HepG2 (cell line): ENCODE results near the gene RBP5. TPM values are rescaled to one million over a fixed set of nuclear protein-coding genes. Genes with fewer than 3 reads are reported as not detected.

Experiments
- ARNT2 ChIP-seq: sonication (generic); formaldehyde crosslinking; IDR thresholded peaks from 2 replicates; pipeline ENCODE4 v1.8.0; 2022; ENCODE audit warnings: mild to moderate bottlenecking, low read depth, missing genetic modification reagents, moderate library complexity
- ATF1 ChIP-seq: IDR thresholded peaks from 2 replicates; pipeline ENCODE4 v1.6.1; 2016; ENCODE audit warnings: mild to moderate bottlenecking, control low read depth
- CBX5 ChIP-seq: sonication (generic); formaldehyde crosslinking; IDR thresholded peaks from 2 replicates; pipeline ENCODE4 v1.4.0; 2020; ENCODE audit warnings: missing genetic modification reagents, borderline replicate concordance
- FOXA3 ChIP-seq: IDR thresholded peaks from 2 replicates; pipeline ENCODE4 v1.6.1; 2016; ENCODE audit warnings: missing genetic modification reagents, missing compliant biosample characterization
- GLMP ChIP-seq: sonication (generic); formaldehyde crosslinking; IDR thresholded peaks from 2 replicates; pipeline ENCODE4 v1.9.0; 2021; ENCODE audit warnings: missing genetic modification reagents, mild to moderate bottlenecking, borderline replicate concordance
- HNF1A ChIP-seq, 2 experiments: sonication (generic) in 1 of 2; formaldehyde crosslinking in 1 of 2; IDR thresholded peaks; 2 replicates each; pipeline versions ENCODE4 v1.4.0 to v1.6.1; 2016 to 2020; ENCODE audit warnings: borderline replicate concordance in 1 of 2, low read depth in 1 of 2, mild to moderate bottlenecking in 1 of 2, missing genetic modification reagents in 1 of 2
- ISX ChIP-seq: sonication (generic); formaldehyde crosslinking; conservative IDR thresholded peaks from 2 replicates; pipeline ENCODE4 v1.5.0; 2020; ENCODE audit warnings: missing genetic modification reagents
- KAT7 ChIP-seq: IDR thresholded peaks from 2 replicates; pipeline ENCODE4 v1.6.1; 2018; ENCODE audit warnings: borderline replicate concordance, missing compliant biosample characterization
- MIER2 ChIP-seq: IDR thresholded peaks from 2 replicates; pipeline ENCODE4 v1.6.1; 2016; ENCODE audit warnings: missing biosample characterization, missing genetic modification reagents
- NAIF1 ChIP-seq: sonication (generic); formaldehyde crosslinking; IDR thresholded peaks from 2 replicates; pipeline ENCODE4 v1.5.0; 2020; ENCODE audit warnings: mild to moderate bottlenecking, missing genetic modification reagents, borderline replicate concordance
- PHF21A ChIP-seq: sonication (generic); formaldehyde crosslinking; IDR thresholded peaks from 2 replicates; pipeline ENCODE4 v1.5.0; 2020; ENCODE audit warnings: mild to moderate bottlenecking, missing genetic modification reagents
- SRSF9 ChIP-seq: fragments of 200-400 bp; formaldehyde crosslinking; IDR thresholded peaks from 2 replicates; pipeline ENCODE4 v1.6.1; 2018; ENCODE audit warnings: borderline replicate concordance, mild to moderate bottlenecking, low read depth, low read length; ENCODE audit not compliant: insufficient read depth, poor library complexity, severe bottlenecking
- TARDBP ChIP-seq: sonication (generic); formaldehyde crosslinking; IDR thresholded peaks from 2 replicates; pipeline ENCODE4 v1.8.0; 2022; ENCODE audit warnings: mild to moderate bottlenecking, missing genetic modification reagents
- TBX2 ChIP-seq: sonication (generic); formaldehyde crosslinking; IDR thresholded peaks from 2 replicates; pipeline ENCODE4 v1.5.0; 2020; ENCODE audit warnings: missing genetic modification reagents, mild to moderate bottlenecking, borderline replicate concordance
- TFAP4 ChIP-seq: sonication (generic); IDR thresholded peaks from 2 replicates; pipeline ENCODE4 v1.6.1; 2016; ENCODE audit warnings: low read depth, borderline replicate concordance
- XBP1 ChIP-seq: sonication (generic); formaldehyde crosslinking; IDR thresholded peaks from 2 replicates; pipeline ENCODE4 v1.5.0; 2020; ENCODE audit warnings: missing genetic modification reagents
- ZBTB21 ChIP-seq: sonication (generic); formaldehyde crosslinking; IDR thresholded peaks from 2 replicates; pipeline ENCODE4 v1.4.0; 2020; ENCODE audit warnings: missing genetic modification reagents
- ZBTB46 ChIP-seq: sonication (generic); formaldehyde crosslinking; IDR thresholded peaks from 2 replicates; pipeline ENCODE4 v1.4.0; 2020; ENCODE audit warnings: mild to moderate bottlenecking, missing genetic modification reagents, borderline replicate concordance
- ZKSCAN8 ChIP-seq: IDR thresholded peaks from 2 replicates; pipeline ENCODE4 v1.6.1; 2016; ENCODE audit warnings: borderline replicate concordance, missing genetic modification reagents, missing compliant biosample characterization
- ZNF333 ChIP-seq: sonication (generic); formaldehyde crosslinking; IDR thresholded peaks from 2 replicates; pipeline ENCODE4 v1.4.0; 2020; ENCODE audit warnings: mild to moderate bottlenecking, missing genetic modification reagents, borderline replicate concordance
- ZNF337 ChIP-seq: sonication (generic); formaldehyde crosslinking; IDR thresholded peaks from 2 replicates; pipeline ENCODE4 v1.5.1; 2020; ENCODE audit warnings: missing genetic modification reagents, low read depth, mild to moderate bottlenecking, borderline replicate concordance
- polyA plus RNA-seq, 8 experiments: library from polyadenylated mRNA; depleted of rRNA in 3 of 8; stranded (reverse) in 7 of 8; unstranded in 1 of 8; fragments of >200 nt; fragmentation: Illumina TruSeq in 4 of 8; extraction: Trizol in 4 of 8; gene quantifications; 2 replicates each; pipeline versions ENCODE4 v1.2.1 to v1.2.3, GENCODE V29; 2011 to 2016; ENCODE audit warnings: low read depth in 4 of 8, missing spikeins in 1 of 8, mixed read lengths in 1 of 8; ENCODE audit not compliant: insufficient read depth in 1 of 8
- total RNA-seq, 5 experiments: library from RNA; depleted of rRNA; stranded (reverse); fragments of >200 nt; fragmentation: Illumina TruSeq; extraction: Trizol; gene quantifications; 2 replicates each; pipeline ENCODE4 v1.2.3, GENCODE V29; 2016; ENCODE audit warnings: low read depth in 1 of 5

The RBP5 gene
- total and polyA plus RNA-seq, 2 of the 13 experiments (the other 11 are each of a cell fraction or from before 2014, with no cell fraction given) = 13.8 to 19.8 TPM

GRCh38 chr12:7123806-7124522, 4.7 kb downstream of the RBP5 start (continued):
- TF ChIP-seq ZBTB46 (CRISPR knock-in tag) (no peak), ZKSCAN8 (CRISPR knock-in tag) (0 out of 2 replicates have a peak, but pooled peaks have one; percentile 18), ATF1 (CRISPR knock-in tag) (peak; percentile 50; the same call in 1 of the 2 replicates), ZBTB21 (CRISPR knock-in tag) (peak; percentile 69), PHF21A (peak; percentile 77; the same call in 1 of the 2 replicates), ZNF333 (CRISPR knock-in tag) (no peak), MIER2 (no peak), HNF1A (IDR thresholded peaks at IDR 0.05; ENCODE audit: low read depth) (peak; percentile 96), HNF1A (CRISPR knock-in tag; IDR thresholded peaks at IDR 0.05; ENCODE audit: borderline replicate concordance) (peak; percentile 98), GLMP (CRISPR knock-in tag) (no peak), KAT7 (0 out of 2 replicates have a peak, but pooled peaks have one; percentile 46), ZNF337 (CRISPR knock-in tag) (no peak), SRSF9 (no peak), TFAP4 (peak; percentile 84), CBX5 (CRISPR knock-in tag) (peak; percentile 37; the same call in 1 of the 2 replicates), NAIF1 (no peak), ARNT2 (peak; percentile 68), ISX (CRISPR knock-in tag) (no peak), TBX2 (CRISPR knock-in tag) (peak; percentile 75; the same call in 1 of the 2 replicates), TARDBP (CRISPR knock-in tag) (peak; percentile 64; the same call in 1 of the 2 replicates), FOXA3 (peak; percentile 65; the same call in 1 of the 2 replicates), XBP1 (CRISPR knock-in tag) (no peak)
